Memory B cell (primary cell): ENCODE data around the gene GSK3A.
A peak's percentile ranks its signal among the peaks of the same experiment; 100 is the strongest.

Source experiments
- ATAC-seq: fragments of 150-1000 bp; cut with Tn5 transposase; 2 replicates; pipeline ENCODE4 v1.10.0; 2021; ENCODE audit warnings: low read depth, mild to moderate bottlenecking, moderate library complexity
- DNase-seq, 2 donors: peaks; one replicate each; pipeline ENCODE4 v3.0.0; 2022; ENCODE audit warnings: low spot score in 2 of 2
- H3K27ac Mint-ChIP-seq: one replicate; pipeline ENCODE4 v1.8.0; 2022; ENCODE audit warnings: mild to moderate bottlenecking, moderate library complexity, mixed read lengths
- H3K27me3 Mint-ChIP-seq: one replicate; pipeline ENCODE4 v1.8.0; 2022; ENCODE audit warnings: mixed read lengths
- H3K36me3 Mint-ChIP-seq: one replicate; pipeline ENCODE4 v1.8.0; 2022; ENCODE audit warnings: mild to moderate bottlenecking, mixed read lengths
- H3K4me1 Mint-ChIP-seq: one replicate; pipeline ENCODE4 v1.8.0; 2022; ENCODE audit warnings: mixed read lengths
- H3K4me3 Mint-ChIP-seq: one replicate; pipeline ENCODE4 v1.8.0; 2022; ENCODE audit warnings: mild to moderate bottlenecking, moderate library complexity, mixed read lengths
- H3K9me3 Mint-ChIP-seq: one replicate; pipeline ENCODE4 v1.8.0; 2022; ENCODE audit warnings: mixed read lengths

Gene GSK3A

DNA sequence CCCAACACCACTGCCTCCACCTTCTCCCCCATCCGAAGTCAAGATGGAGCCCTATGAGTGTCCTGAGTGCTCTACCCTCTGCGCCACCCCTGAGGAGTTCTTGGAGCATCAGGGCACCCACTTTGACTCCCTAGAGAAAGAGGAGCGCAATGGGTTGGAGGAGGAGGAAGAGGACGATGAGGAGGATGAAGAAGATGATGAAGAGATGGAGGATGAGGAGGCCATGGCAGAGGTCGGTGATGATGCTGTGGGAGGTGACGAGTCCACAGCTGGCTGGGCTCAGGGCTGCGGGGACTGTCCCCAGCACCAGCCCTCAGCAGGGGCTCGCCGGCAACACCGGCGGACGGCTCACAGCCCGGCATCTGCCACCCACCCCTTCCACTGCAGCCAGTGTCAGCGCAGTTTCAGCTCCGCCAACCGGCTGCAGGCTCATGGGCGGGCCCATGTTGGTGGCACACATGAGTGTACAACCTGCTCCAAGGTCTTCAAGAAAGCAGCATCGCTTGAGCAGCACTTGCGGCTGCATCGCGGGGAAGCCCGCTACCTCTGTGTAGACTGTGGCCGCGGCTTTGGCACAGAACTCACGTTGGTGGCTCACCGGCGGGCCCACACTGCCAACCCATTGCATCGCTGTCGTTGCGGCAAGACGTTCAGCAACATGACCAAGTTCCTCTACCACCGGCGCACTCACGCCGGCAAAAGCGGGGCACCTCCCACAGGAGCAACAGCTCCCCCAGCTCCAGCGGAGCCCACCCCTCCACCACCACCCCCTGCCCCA, 17.3 kb downstream of the GSK3A start:
- ATAC-seq: no peak
- H3K36me3 Mint-ChIP-seq: peaks cover 12% of the 10 kb centered on the region
- H3K27ac Mint-ChIP-seq: no peak overlapping the region

DNA sequence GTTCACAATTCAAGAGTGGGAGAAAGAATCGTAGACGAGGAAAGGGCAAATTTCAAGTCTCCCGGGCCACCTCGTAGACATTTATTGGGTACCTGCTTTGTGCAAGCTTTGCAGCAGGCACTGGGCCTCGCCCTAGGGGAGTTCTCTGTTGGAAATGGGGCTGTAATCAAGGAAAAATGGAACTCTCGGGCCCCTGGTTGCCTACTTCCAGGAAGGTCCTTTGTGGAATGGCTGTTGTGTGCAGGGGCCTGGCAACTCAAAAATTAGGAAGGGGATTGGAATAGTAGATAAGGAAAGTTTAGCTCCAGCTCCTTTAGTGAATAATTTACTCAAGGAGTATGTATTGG, 21.7 kb downstream of the GSK3A start:
- Mint-ChIP-seq H3K4me1 (peaks cover 38% of the 10 kb centered on the region), H3K4me3 (peak overlapping the region; percentile 94)

More for the DNA sequence above, 17.3 kb downstream of the GSK3A start:
- no peak overlapping the region for H3K4me3 Mint-ChIP-seq
- H3K9me3 Mint-ChIP-seq: no peaks in the 10 kb centered on the region
- no peak for DNase-seq
- peaks cover 19% of the 10 kb centered on the region for H3K4me1 Mint-ChIP-seq
- H3K27me3 Mint-ChIP-seq: no peaks in the 10 kb centered on the region

DNA sequence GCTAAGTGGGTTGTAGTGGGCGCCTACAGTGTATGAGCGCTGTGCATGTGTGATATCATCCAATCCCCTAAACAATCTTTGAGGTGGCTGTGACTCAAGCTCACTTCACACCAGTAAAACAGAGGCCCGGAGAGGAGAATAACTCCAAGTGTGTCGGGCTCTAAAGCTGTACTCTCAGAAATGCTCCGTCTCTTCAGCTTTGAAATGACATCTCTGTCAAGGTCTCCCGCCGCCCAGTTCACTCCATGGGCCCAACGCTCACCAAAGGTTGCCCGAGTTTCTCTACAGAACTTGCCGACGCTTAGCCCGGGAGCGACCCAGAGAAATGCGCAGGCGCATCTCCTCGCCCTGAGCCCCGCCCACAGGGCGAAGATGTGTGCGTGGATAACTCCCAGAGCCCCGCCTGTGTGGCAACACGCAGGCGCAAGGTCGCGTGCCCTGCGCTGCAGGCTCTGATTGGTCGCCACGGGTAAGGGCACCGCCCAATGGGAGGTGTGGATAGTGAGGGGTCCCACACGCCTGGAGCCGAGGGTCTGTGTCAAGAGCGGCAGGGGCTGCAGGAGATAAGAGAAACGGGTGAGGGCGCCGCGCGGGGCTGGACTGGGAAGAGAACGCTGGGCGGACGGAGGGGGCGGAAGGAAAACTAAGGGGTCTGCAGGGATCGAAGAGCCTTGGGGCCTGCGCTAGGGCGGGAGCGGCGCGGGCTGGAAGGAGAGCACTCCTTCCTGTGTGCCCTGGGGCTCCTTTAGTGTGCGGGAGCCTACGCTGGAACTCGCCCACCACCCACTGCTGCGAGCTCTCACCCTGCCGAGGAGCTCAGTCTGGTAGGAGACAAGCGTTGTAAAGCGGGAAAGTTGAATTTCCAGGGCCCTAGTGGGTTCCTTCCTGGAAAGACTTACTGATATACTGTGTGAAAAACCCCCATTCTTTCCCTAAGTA, 22.3 kb downstream of the GSK3A start, which contains the start of gene ZNF526:
TSS of gene ZNF526 (plus strand) at position 501 of the 939 bp plus-strand sequence. CDS start 4,092 bp downstream, outside the sequence.
- Mint-ChIP-seq H3K36me3 (peaks cover 6% of the 10 kb centered on the region), H3K27ac (peak within 1 kb of the TSS; percentile 91), H3K4me3 (peak within 1 kb of the TSS; percentile 94), H3K4me1 (peaks cover 44% of the 10 kb centered on the region), H3K9me3 (no peaks in the 10 kb centered on the region), H3K27me3 (no peaks in the 10 kb centered on the region)
- peak; percentile 92 to 95 for DNase-seq
- peak; percentile 76 for ATAC-seq

More for the DNA sequence above, 21.7 kb downstream of the GSK3A start:
- H3K27ac Mint-ChIP-seq: no peak overlapping the region
- H3K36me3 Mint-ChIP-seq: peaks cover 6% of the 10 kb centered on the region
- ATAC-seq (no peak), DNase-seq (no peak)
- no peaks in the 10 kb centered on the region for H3K27me3 Mint-ChIP-seq
- no peaks in the 10 kb centered on the region for H3K9me3 Mint-ChIP-seq

- peak; percentile 77 for ATAC-seq
- peak within 1 kb of the TSS; percentile 78 for H3K4me3 Mint-ChIP-seq
- peaks cover 55% of the 10 kb centered on the region for H3K4me1 Mint-ChIP-seq
- peak; percentile 99 to 100 for DNase-seq
- H3K36me3 Mint-ChIP-seq: peaks cover 12% of the 10 kb centered on the region
- no peaks in the 10 kb centered on the region for H3K27me3 Mint-ChIP-seq
- H3K27ac Mint-ChIP-seq: peak within 1 kb of the TSS; percentile 93
- H3K9me3 Mint-ChIP-seq: no peaks in the 10 kb centered on the region
Measured at GRCh38 chr19:42217520-42218437, 24.6 kb downstream of the GSK3A start, which contains the start of gene DEDD2. TSS of gene DEDD2 (minus strand) at chr19:42217677. CDS start at chr19:42217007, 670 bp downstream.

DNA sequence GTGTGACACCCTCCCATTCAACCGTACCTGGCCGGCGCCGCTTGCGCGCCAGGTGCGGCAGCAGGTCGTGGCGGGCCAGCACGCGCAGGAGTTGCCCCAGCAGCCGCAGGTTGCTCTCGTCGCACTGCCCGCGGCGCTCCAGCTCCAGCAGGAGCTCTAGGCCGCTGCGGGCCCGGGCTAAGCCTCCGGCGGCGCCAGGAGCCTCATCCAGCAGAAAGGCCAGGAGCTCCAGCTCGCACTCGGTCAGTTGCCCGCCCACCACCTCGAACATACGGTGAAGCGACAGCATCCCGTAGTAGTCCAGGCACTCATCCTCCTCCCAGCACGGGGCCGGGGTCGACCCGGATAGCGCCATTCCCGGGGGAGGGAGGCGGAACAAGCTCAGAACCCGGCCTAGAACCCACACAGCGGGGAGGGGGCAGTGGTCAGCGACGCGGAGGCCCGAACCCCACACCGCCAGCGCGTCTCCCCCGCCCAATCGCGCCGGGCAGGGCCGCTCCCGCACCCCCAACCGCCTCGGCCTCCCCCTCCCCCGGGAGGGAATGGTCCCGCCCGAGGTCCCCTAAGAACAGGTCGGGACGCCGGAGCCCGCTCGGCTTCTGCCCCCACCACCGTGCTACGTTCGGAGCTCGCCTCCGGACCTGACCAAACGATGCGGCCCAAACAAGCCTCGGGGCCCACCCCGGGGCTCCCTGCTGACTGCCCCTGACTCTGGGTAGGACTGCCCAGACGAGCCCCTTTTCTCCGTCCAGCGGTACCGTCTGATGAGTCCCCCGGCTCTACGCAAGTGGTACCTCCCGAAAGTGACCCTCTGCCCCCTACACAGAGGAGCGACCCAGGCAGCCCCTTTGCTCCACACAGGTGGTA, 25.5 kb downstream of the GSK3A start:
- Mint-ChIP-seq H3K36me3 (peaks cover 12% of the 10 kb centered on the region), H3K27ac (peak overlapping the region; percentile 93), H3K27me3 (no peaks in the 10 kb centered on the region), H3K9me3 (no peaks in the 10 kb centered on the region), H3K4me1 (peaks cover 50% of the 10 kb centered on the region), H3K4me3 (peak overlapping the region; percentile 78)
- ATAC-seq (no peak), DNase-seq (peak in 1 of 2 donors; percentile 46)

GRCh38 chr19:42214810-42215485, 27.5 kb downstream of the GSK3A start:
- peaks cover 47% of the 10 kb centered on the region for H3K4me1 Mint-ChIP-seq
- H3K4me3 Mint-ChIP-seq: peak overlapping the region; percentile 11
- H3K9me3 Mint-ChIP-seq: no peaks in the 10 kb centered on the region
- H3K27ac Mint-ChIP-seq: peak overlapping the region; percentile 93
- no peaks in the 10 kb centered on the region for H3K27me3 Mint-ChIP-seq
- peaks cover 16% of the 10 kb centered on the region for H3K36me3 Mint-ChIP-seq
- ATAC-seq: no peak
- no peak for DNase-seq

GRCh38 chr19:42212886-42213285, 29.5 kb downstream of the GSK3A start:
- Mint-ChIP-seq H3K4me3 (no peak overlapping the region), H3K27ac (no peak overlapping the region), H3K27me3 (no peaks in the 10 kb centered on the region), H3K4me1 (peaks cover 46% of the 10 kb centered on the region), H3K9me3 (no peaks in the 10 kb centered on the region), H3K36me3 (peaks cover 27% of the 10 kb centered on the region)
- ATAC-seq (no peak), DNase-seq (no peak)

DNA sequence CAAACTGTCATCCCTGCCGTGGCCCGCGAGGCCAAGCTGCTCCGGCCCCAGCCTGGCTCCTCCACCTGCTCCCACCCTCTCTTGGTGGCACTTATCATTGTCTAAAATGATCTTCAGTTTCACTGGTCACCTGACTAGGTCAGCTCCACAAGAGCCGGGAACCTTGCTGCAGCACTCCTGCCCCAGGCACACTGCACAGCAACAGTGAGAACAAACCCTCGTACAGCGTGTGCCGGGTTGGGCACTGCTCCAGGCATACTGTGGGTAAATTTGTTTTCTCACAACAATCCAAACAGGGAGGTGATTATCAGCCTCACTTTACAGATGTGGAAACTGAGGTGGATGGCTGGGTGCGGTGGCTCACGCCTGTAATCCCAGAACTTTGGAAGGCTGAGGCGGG, 33.8 kb downstream of the GSK3A start:
- DNase-seq (no peak), ATAC-seq (no peak)
- peaks cover 38% of the 10 kb centered on the region for H3K36me3 Mint-ChIP-seq
- no peaks in the 10 kb centered on the region for H3K27me3 Mint-ChIP-seq
- no peak overlapping the region for H3K4me3 Mint-ChIP-seq
- H3K9me3 Mint-ChIP-seq: no peaks in the 10 kb centered on the region
- peaks cover 41% of the 10 kb centered on the region for H3K4me1 Mint-ChIP-seq
- peak overlapping the region; percentile 35 for H3K27ac Mint-ChIP-seq

DNA sequence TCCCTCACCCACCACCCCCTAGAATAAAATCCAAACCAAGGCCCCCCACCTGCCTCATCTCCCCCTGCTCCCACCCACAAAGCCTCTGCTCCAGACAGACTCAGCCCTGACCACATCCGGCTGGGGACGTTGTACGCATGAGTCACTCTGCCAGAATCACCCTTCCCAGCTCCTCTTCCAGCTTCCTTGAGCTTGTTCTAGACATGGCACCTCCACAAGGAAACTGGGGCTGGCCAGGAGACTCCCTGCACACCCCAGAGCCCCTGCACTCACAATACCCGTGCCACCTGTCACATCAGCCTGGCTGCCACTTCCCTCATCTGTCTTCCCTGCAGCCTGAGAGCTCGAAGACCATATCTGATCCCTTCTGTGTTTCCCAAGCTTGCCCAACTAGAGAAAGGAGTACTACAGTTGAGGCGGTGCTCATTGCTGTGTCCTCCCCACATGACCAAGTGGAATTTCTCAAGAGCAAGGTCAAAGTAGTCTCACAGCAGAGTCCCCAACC, 34.6 kb downstream of the GSK3A start:
- no peak for DNase-seq
- Mint-ChIP-seq H3K9me3 (no peaks in the 10 kb centered on the region), H3K4me3 (no peak overlapping the region), H3K36me3 (peaks cover 36% of the 10 kb centered on the region), H3K4me1 (peaks cover 41% of the 10 kb centered on the region), H3K27me3 (no peaks in the 10 kb centered on the region), H3K27ac (peak overlapping the region; percentile 35)
- no peak for ATAC-seq

GRCh38 chr19:42206871-42207755, 35.3 kb downstream of the GSK3A start:
- peak overlapping the region; percentile 35 for H3K27ac Mint-ChIP-seq
- no peaks in the 10 kb centered on the region for H3K9me3 Mint-ChIP-seq
- ATAC-seq (no peak), DNase-seq (no peak)
- peaks cover 47% of the 10 kb centered on the region for H3K4me1 Mint-ChIP-seq
- H3K4me3 Mint-ChIP-seq: no peak overlapping the region
- no peaks in the 10 kb centered on the region for H3K27me3 Mint-ChIP-seq
- H3K36me3 Mint-ChIP-seq: peaks cover 35% of the 10 kb centered on the region

DNA sequence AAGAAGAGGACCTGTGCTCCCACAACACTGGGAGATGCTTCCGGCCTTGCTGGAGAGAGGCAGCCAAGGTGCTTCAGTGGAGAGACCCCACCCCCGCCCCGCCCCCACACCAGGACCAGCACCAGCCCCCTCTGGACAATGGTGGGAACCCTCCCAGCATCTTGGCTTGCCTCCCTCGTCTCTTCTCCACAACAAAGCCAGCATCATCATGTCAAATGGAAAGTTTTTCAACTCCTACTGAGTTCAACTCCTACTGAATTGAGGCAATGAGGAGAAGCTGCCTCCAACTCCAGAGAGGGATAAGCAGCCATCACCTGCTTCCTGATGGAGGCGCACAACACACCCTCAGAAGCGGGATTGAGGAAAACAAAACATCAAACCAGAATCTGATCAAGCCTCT, 37.7 kb downstream of the GSK3A start:
- Mint-ChIP-seq H3K9me3 (no peaks in the 10 kb centered on the region), H3K36me3 (peaks cover 37% of the 10 kb centered on the region), H3K4me1 (peaks cover 66% of the 10 kb centered on the region), H3K4me3 (peak overlapping the region; percentile 9), H3K27me3 (no peaks in the 10 kb centered on the region), H3K27ac (no peak overlapping the region)
- DNase-seq (no peak), ATAC-seq (no peak)
